OCI-LY1 (cell line): ENCODE results near the gene MPZL1.

ENCODE experiments used
- H2AFZ ChIP-seq: fragments of 200-600 bp; sonication (generic), shearing (Covaris generic); 2 replicates; pipeline ENCODE4 v1.6.0; 2014; ENCODE audit warnings: antibody characterized with exemption, mild to moderate bottlenecking, low read length
- H3F3A ChIP-seq: fragments of 200-600 bp; sonication (generic), shearing (Covaris generic); 2 replicates; pipeline ENCODE4 v1.6.0; 2014; ENCODE audit warnings: mild to moderate bottlenecking, antibody characterized with exemption, low read length, moderate library complexity; ENCODE audit not compliant: insufficient read depth
- H3K27ac ChIP-seq: fragments of 200-600 bp; sonication (generic); 2 replicates; pipeline ENCODE4 v1.5.1; 2014; ENCODE audit warnings: low read length, mixed run types, mild to moderate bottlenecking, low read depth; ENCODE audit not compliant: poor library complexity, severe bottlenecking
- H3K27me3 ChIP-seq: fragments of 200-600 bp; sonication (generic); 2 replicates; pipeline ENCODE4 v1.6.0; 2014; ENCODE audit warnings: antibody characterized with exemption, mild to moderate bottlenecking, low read length, moderate library complexity; ENCODE audit not compliant: insufficient read depth
- H3K36me3 ChIP-seq: fragments of 200-600 bp; sonication (generic); 2 replicates; pipeline ENCODE4 v1.6.1; 2014; ENCODE audit warnings: mild to moderate bottlenecking, antibody characterized with exemption, low read length, moderate library complexity, mixed read lengths; ENCODE audit not compliant: insufficient read depth
- H3K4me1 ChIP-seq: fragments of 200-600 bp; sonication (generic); 2 replicates; pipeline ENCODE4 v1.5.1; 2014; ENCODE audit warnings: mild to moderate bottlenecking, low read length, moderate library complexity; ENCODE audit not compliant: insufficient read depth, severe bottlenecking
- H3K4me2 ChIP-seq: fragments of 200-600 bp; sonication (generic), shearing (Covaris generic); 2 replicates; pipeline ENCODE4 v1.6.1; 2014; ENCODE audit warnings: low read length
- H3K4me3 ChIP-seq: fragments of 200-600 bp; sonication (generic); 2 replicates; pipeline ENCODE4 v1.5.1; 2014; ENCODE audit warnings: low read length, low read depth, mild to moderate bottlenecking, mixed read lengths; ENCODE audit not compliant: poor library complexity, severe bottlenecking
- H3K79me2 ChIP-seq: fragments of 200-600 bp; shearing (Covaris generic); 2 replicates; pipeline ENCODE4 v1.6.1; 2016; ENCODE audit warnings: mixed run types, low read length, mixed read lengths; ENCODE audit not compliant: insufficient read depth
- H3K9ac ChIP-seq: fragments of 200-600 bp; sonication (generic), shearing (Covaris generic); 2 replicates; pipeline ENCODE4 v1.6.1; 2014; ENCODE audit warnings: mild to moderate bottlenecking, low read length, mixed read lengths
- H3K9me2 ChIP-seq: fragments of 200-600 bp; sonication (generic), shearing (Covaris generic); 2 replicates; pipeline ENCODE4 v1.6.1; 2014; ENCODE audit warnings: low read depth, mild to moderate bottlenecking, low read length, mixed read lengths
- H3K9me3 ChIP-seq: fragments of 200-600 bp; shearing (Covaris generic); 2 replicates; pipeline ENCODE4 v1.6.1; 2014; ENCODE audit warnings: low read length, mixed read lengths
- H4K20me1 ChIP-seq: fragments of 200-600 bp; sonication (generic), shearing (Covaris generic); 2 replicates; pipeline ENCODE4 v1.6.0; 2016; ENCODE audit warnings: mild to moderate bottlenecking, low read length; ENCODE audit not compliant: insufficient read depth
- EZH2 ChIP-seq: fragments of 200-600 bp; sonication (generic), shearing (Covaris generic); IDR thresholded peaks from 2 replicates; pipeline ENCODE4 v1.8.0; 2017; ENCODE audit warnings: borderline replicate concordance, mixed run types, mild to moderate bottlenecking, antibody characterized with exemption, low read length, moderate library complexity, mixed read lengths
- TF ChIP-seq, protein P1 (sequence below): fragments of 200-600 bp; sonication (generic), shearing (Covaris generic); IDR thresholded peaks from 2 replicates; pipeline ENCODE4 v1.5.1; 2017; ENCODE audit warnings: mild to moderate bottlenecking, antibody characterized with exemption, low read length, moderate library complexity, mixed read lengths

MPZL1 gene

GRCh38 chr1:167707942-167708341, 13.8 kb upstream of the MPZL1 start:
- no peak overlapping the region for H3K9ac ChIP-seq
- H3K9me3 ChIP-seq: no peaks in the 10 kb centered on the region
- H3F3A ChIP-seq: no peaks in the 10 kb centered on the region
- H3K79me2 ChIP-seq: no peaks in the 10 kb centered on the region
- H3K36me3 ChIP-seq: peaks cover 42% of the 10 kb centered on the region
- no peaks in the 10 kb centered on the region for H4K20me1 ChIP-seq
- H3K27ac ChIP-seq: no peak overlapping the region
- no peak overlapping the region for H3K4me3 ChIP-seq
- no peak overlapping the region for H2AFZ ChIP-seq
- no peaks in the 10 kb centered on the region for H3K9me2 ChIP-seq
- no peak for TF ChIP-seq EZH2
- TF ChIP-seq, protein P1, sequence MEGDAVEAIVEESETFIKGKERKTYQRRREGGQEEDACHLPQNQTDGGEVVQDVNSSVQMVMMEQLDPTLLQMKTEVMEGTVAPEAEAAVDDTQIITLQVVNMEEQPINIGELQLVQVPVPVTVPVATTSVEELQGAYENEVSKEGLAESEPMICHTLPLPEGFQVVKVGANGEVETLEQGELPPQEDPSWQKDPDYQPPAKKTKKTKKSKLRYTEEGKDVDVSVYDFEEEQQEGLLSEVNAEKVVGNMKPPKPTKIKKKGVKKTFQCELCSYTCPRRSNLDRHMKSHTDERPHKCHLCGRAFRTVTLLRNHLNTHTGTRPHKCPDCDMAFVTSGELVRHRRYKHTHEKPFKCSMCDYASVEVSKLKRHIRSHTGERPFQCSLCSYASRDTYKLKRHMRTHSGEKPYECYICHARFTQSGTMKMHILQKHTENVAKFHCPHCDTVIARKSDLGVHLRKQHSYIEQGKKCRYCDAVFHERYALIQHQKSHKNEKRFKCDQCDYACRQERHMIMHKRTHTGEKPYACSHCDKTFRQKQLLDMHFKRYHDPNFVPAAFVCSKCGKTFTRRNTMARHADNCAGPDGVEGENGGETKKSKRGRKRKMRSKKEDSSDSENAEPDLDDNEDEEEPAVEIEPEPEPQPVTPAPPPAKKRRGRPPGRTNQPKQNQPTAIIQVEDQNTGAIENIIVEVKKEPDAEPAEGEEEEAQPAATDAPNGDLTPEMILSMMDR: no peak
- no peak overlapping the region for H3K4me2 ChIP-seq
- peaks cover 12% of the 10 kb centered on the region for H3K4me1 ChIP-seq
- no peaks in the 10 kb centered on the region for H3K27me3 ChIP-seq

- Histone ChIP-seq H3K27me3 (no peaks in the 10 kb centered on the region), H3F3A (no peaks in the 10 kb centered on the region)
These were observed 12.8 kb upstream of the MPZL1 start for GRCh38 chr1:167708940-167709389.

DNA sequence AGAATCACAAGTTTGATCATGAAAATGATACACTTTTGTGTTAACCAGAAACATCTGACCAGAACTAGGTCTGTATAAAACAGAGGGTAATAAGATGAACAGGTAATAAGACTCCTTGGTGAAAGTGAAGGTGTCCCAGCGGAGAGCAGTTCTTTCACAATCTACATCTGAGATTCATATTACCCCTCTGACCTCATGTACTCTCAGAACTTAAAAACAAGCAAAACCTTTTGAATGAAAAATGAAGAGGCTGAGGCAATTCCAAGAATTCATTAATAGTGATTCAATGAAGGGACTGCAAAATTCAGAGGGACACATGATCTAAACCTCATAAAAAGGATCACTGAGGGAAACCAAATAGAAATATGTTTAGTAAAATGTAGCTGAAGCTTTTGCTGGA, 10.9 kb upstream of the MPZL1 start:
- no peak overlapping the region for H2AFZ ChIP-seq
- no peaks in the 10 kb centered on the region for H4K20me1 ChIP-seq
- H3K9me3 ChIP-seq: no peaks in the 10 kb centered on the region
- H3K9ac ChIP-seq: no peak overlapping the region
- H3K27ac ChIP-seq: no peak overlapping the region
- H3K4me3 ChIP-seq: no peak overlapping the region
- 0 out of 2 replicates have a peak, but pooled peaks cover 3% of the 10 kb centered on the region for H3F3A ChIP-seq
- no peak for TF ChIP-seq EZH2
- TF ChIP-seq, protein P1: no peak
- no peaks in the 10 kb centered on the region for H3K79me2 ChIP-seq
- no peaks in the 10 kb centered on the region for H3K27me3 ChIP-seq
- H3K4me1 ChIP-seq: peaks cover 22% of the 10 kb centered on the region
- no peaks in the 10 kb centered on the region for H3K9me2 ChIP-seq
- H3K36me3 ChIP-seq: peaks cover 13% of the 10 kb centered on the region
- H3K4me2 ChIP-seq: no peak overlapping the region

More at GRCh38 chr1:167708940-167709389, 12.8 kb upstream of the MPZL1 start:
- TF ChIP-seq, protein P1: no peak
- TF ChIP-seq EZH2: no peak
- Histone ChIP-seq H3K4me3 (no peak overlapping the region), H3K4me2 (no peak overlapping the region), H3K9me3 (no peaks in the 10 kb centered on the region), H3K9me2 (no peaks in the 10 kb centered on the region), H3K79me2 (no peaks in the 10 kb centered on the region), H2AFZ (no peak overlapping the region), H3K27ac (no peak overlapping the region), H3K36me3 (peaks cover 32% of the 10 kb centered on the region), H3K9ac (no peak overlapping the region), H3K4me1 (peaks cover 22% of the 10 kb centered on the region), H4K20me1 (no peaks in the 10 kb centered on the region)
